PFSK-1 (cell line): ENCODE measurements around the gene C1QTNF1.

Source experiments
- POLR2AphosphoS5 ChIP-seq: IDR thresholded peaks from 2 replicates; pipeline ENCODE4 v1.6.1; 2012; ENCODE audit warnings: low read depth, mild to moderate bottlenecking, control low read depth, low read length, moderate library complexity
- REST ChIP-seq, 2 experiments: IDR thresholded peaks; 2 replicates each; pipeline versions ENCODE4 v1.6.1 to v1.8.0; 2011 to 2012; ENCODE audit warnings: low read depth in 2 of 2, low read length in 2 of 2, control low read depth in 1 of 2, inconsistent platforms in 1 of 2, mild to moderate bottlenecking in 1 of 2, moderate library complexity in 1 of 2; ENCODE audit not compliant: insufficient read depth in 1 of 2
- SIN3A ChIP-seq: IDR thresholded peaks from 2 replicates; pipeline ENCODE4 v1.6.1; 2012; ENCODE audit warnings: mild to moderate bottlenecking, low read length, moderate library complexity, borderline replicate concordance; ENCODE audit not compliant: insufficient read depth
- TAF1 ChIP-seq: IDR thresholded peaks from 2 replicates; pipeline ENCODE4 v1.6.1; 2012; ENCODE audit warnings: low read length, control low read depth, borderline replicate concordance; ENCODE audit not compliant: insufficient read depth

- TF ChIP-seq REST (IDR thresholded peaks at IDR 0.05; ENCODE audit: insufficient read depth in 1 of 2, low read depth in 2 of 2, low read length in 2 of 2), result no peak
- TF ChIP-seq POLR2AphosphoS5, result no peak
- no peak for TF ChIP-seq SIN3A
- TF ChIP-seq TAF1, result no peak
These were observed 15.1 kb upstream of the C1QTNF1 start for GRCh38 chr17:79008666-79009387.
